Trophoblast cell (in vitro differentiated cells and primary cell): ENCODE data around the gene ARHGEF3.
A peak's percentile ranks its signal among the peaks of the same experiment; 100 is the strongest.
"Not testable (repeated sequence)": the region's sequence is repeated elsewhere in the genome, so short reads cannot be mapped to it uniquely, and the experiment has no call there.

Source experiments
- DNase-seq, 2 donors: peaks; one replicate each; pipeline ENCODE4 v3.0.0-alpha.2; 2016
- H2AFZ ChIP-seq: 2 replicates; pipeline ENCODE4 v1.6.1; 2013; ENCODE audit warnings: low read length, moderate library complexity, mild to moderate bottlenecking; ENCODE audit not compliant: insufficient read depth, poor library complexity
- H2AK5ac ChIP-seq: 2 replicates; pipeline ENCODE4 v1.6.1; 2013; ENCODE audit warnings: mild to moderate bottlenecking, low read length
- H2BK120ac ChIP-seq: 2 replicates; pipeline ENCODE4 v1.6.1; 2013; ENCODE audit warnings: low read length, mild to moderate bottlenecking, moderate library complexity; ENCODE audit not compliant: insufficient read depth, poor library complexity
- H2BK12ac ChIP-seq: 2 replicates; pipeline ENCODE4 v1.6.1; 2013; ENCODE audit warnings: mild to moderate bottlenecking, low read length, moderate library complexity
- H2BK5ac ChIP-seq: 2 replicates; pipeline ENCODE4 v1.6.1; 2013; ENCODE audit warnings: low read length, low read depth, moderate library complexity, mild to moderate bottlenecking; ENCODE audit not compliant: poor library complexity
- H3K14ac ChIP-seq: 2 replicates; pipeline ENCODE4 v1.6.1; 2013; ENCODE audit warnings: mild to moderate bottlenecking, low read length
- H3K18ac ChIP-seq: 2 replicates; pipeline ENCODE4 v1.6.1; 2013; ENCODE audit warnings: mild to moderate bottlenecking, low read length
- H3K23ac ChIP-seq: 2 replicates; pipeline ENCODE4 v1.6.1; 2013; ENCODE audit warnings: low read length
- H3K27ac ChIP-seq: 2 replicates; pipeline ENCODE4 v1.5.1; 2013; ENCODE audit warnings: low read depth, mild to moderate bottlenecking, inconsistent platforms, low read length, moderate library complexity
- H3K27me3 ChIP-seq: 2 replicates; pipeline ENCODE4 v1.6.1; 2013; ENCODE audit warnings: inconsistent platforms, mild to moderate bottlenecking, low read length, moderate library complexity; ENCODE audit not compliant: insufficient read depth
- H3K36me3 ChIP-seq, 2 experiments: 1 replicate in 1 of 2; 2 replicates in 1 of 2; pipeline ENCODE4 v1.6.1; 2013; ENCODE audit warnings: low read length in 2 of 2, mild to moderate bottlenecking in 2 of 2, moderate library complexity in 1 of 2; ENCODE audit not compliant: insufficient read depth in 2 of 2, control insufficient read depth in 1 of 2
- H3K4ac ChIP-seq: 2 replicates; pipeline ENCODE4 v1.6.1; 2013; ENCODE audit warnings: low read depth, mild to moderate bottlenecking, low read length, moderate library complexity
- H3K4me1 ChIP-seq, 2 experiments: 1 replicate in 1 of 2; 2 replicates in 1 of 2; pipeline ENCODE4 v1.6.1; 2013; ENCODE audit warnings: low read length in 2 of 2, mild to moderate bottlenecking in 2 of 2, moderate library complexity in 1 of 2; ENCODE audit not compliant: insufficient read depth in 2 of 2, control insufficient read depth in 1 of 2
- H3K4me2 ChIP-seq: 2 replicates; pipeline ENCODE4 v1.6.1; 2013; ENCODE audit warnings: inconsistent platforms, mild to moderate bottlenecking, low read length, moderate library complexity
- H3K4me3 ChIP-seq: 2 replicates; pipeline ENCODE4 v1.5.1; 2013; ENCODE audit warnings: mild to moderate bottlenecking, low read depth, low read length, inconsistent platforms
- H3K79me1 ChIP-seq: one replicate; pipeline ENCODE4 v1.6.1; 2013; ENCODE audit warnings: low read length
- H3K79me2 ChIP-seq: 2 replicates; pipeline ENCODE4 v1.6.1; 2013; ENCODE audit warnings: low read length, mild to moderate bottlenecking; ENCODE audit not compliant: control insufficient read depth, insufficient read depth, poor library complexity
- H3K9ac ChIP-seq: 2 replicates; pipeline ENCODE4 v1.6.1; 2013; ENCODE audit warnings: mild to moderate bottlenecking, low read length
- H3K9me3 ChIP-seq: 2 replicates; pipeline ENCODE4 v1.6.1; 2013; ENCODE audit warnings: low read depth, mild to moderate bottlenecking, control low read depth, inconsistent platforms, low read length; ENCODE audit not compliant: insufficient read depth
- H4K12ac ChIP-seq: 2 replicates; pipeline ENCODE4 v1.6.1; 2013; ENCODE audit warnings: low read depth, mild to moderate bottlenecking, low read length, moderate library complexity
- H4K8ac ChIP-seq: 2 replicates; pipeline ENCODE4 v1.6.1; 2013; ENCODE audit warnings: low read depth, mild to moderate bottlenecking, low read length, moderate library complexity
- H4K91ac ChIP-seq: one replicate; pipeline ENCODE4 v1.6.1; 2013; ENCODE audit warnings: low read depth, mild to moderate bottlenecking, low read length, moderate library complexity
- WGBS: extraction: QIAGEN DNeasy Blood & Tissue Kit; methylation state at CpG from one replicate; pipeline ENCODE4 v1.1.7; 2013; ENCODE audit warnings: missing lambda C conversion rate; ENCODE audit not compliant: insufficient read length, insufficient coverage; ENCODE audit errors: extremely low coverage; 5-methylcytosine and 5-hydroxymethylcytosine counted together

ARHGEF3 gene

GRCh38 chr3:56761023-56761422 lies 40.7 kb downstream of the ARHGEF3 start:
- no peak overlapping the region for H4K91ac ChIP-seq

GRCh38 chr3:56759532-56759931 lies 42.2 kb downstream of the ARHGEF3 start:
- Histone ChIP-seq H3K4ac (no peak overlapping the region), H3K18ac (no peak overlapping the region), H2BK12ac (no peak overlapping the region), H3K14ac (no peak overlapping the region), H3K4me2 (no peak overlapping the region), H3K9ac (no peak overlapping the region), H3K79me2 (no peaks in the 10 kb centered on the region), H2AFZ (no peak overlapping the region), H2BK120ac (no peak overlapping the region), H3K9me3 (peaks cover 1% of the 10 kb centered on the region), H3K23ac (no peak overlapping the region), H3K79me1 (no peaks in the 10 kb centered on the region), H3K27ac (no peak overlapping the region), H3K4me1 (peaks cover 2 to 4% of the 10 kb centered on the region in 2 experiments), H3K36me3 (peaks cover 0 to 2% of the 10 kb centered on the region in 2 experiments), H3K27me3 (no peaks in the 10 kb centered on the region), H4K8ac (no peak overlapping the region), H2AK5ac (no peak overlapping the region), H3K4me3 (no peak overlapping the region), H4K91ac (no peak overlapping the region), H2BK5ac (no peak overlapping the region), H4K12ac (no peak overlapping the region)
- no peak for DNase-seq
- WGBS, result no CpG with 5 or more reads among the region's 3 CpGs

More at GRCh38 chr3:56761023-56761422, 40.7 kb downstream of the ARHGEF3 start:
- Histone ChIP-seq H2AFZ (no peak overlapping the region), H3K4me3 (no peak overlapping the region), H3K27ac (no peak overlapping the region), H3K27me3 (no peaks in the 10 kb centered on the region), H3K18ac (no peak overlapping the region), H3K4ac (no peak overlapping the region), H2BK120ac (no peak overlapping the region), H2BK5ac (no peak overlapping the region), H2AK5ac (no peak overlapping the region), H3K9me3 (peaks cover 1% of the 10 kb centered on the region), H2BK12ac (no peak overlapping the region), H3K4me1 (peaks cover 2 to 4% of the 10 kb centered on the region in 2 experiments), H3K36me3 (no peaks in the 10 kb centered on the region), H4K12ac (no peak overlapping the region), H3K14ac (no peak overlapping the region), H3K79me1 (no peaks in the 10 kb centered on the region), H3K23ac (no peak overlapping the region), H3K9ac (no peak overlapping the region), H4K8ac (no peak overlapping the region), H3K79me2 (no peaks in the 10 kb centered on the region), H3K4me2 (no peak overlapping the region)
- DNase-seq, result no peak
- no CpG with 5 or more reads among the region's 2 CpGs for WGBS

- Histone ChIP-seq H3K4ac (no peak overlapping the region), H3K14ac (no peak overlapping the region), H2BK120ac (no peak overlapping the region), H3K4me2 (peak overlapping the region; percentile 9), H3K36me3 (peaks cover 0 to 2% of the 10 kb centered on the region in 2 experiments), H3K23ac (no peak overlapping the region), H3K79me1 (no peaks in the 10 kb centered on the region), H3K79me2 (no peaks in the 10 kb centered on the region), H3K9me3 (peaks cover 1% of the 10 kb centered on the region), H3K27me3 (no peaks in the 10 kb centered on the region), H4K8ac (no peak overlapping the region), H3K27ac (no peak overlapping the region), H2AFZ (no peak overlapping the region), H4K12ac (no peak overlapping the region), H2AK5ac (no peak overlapping the region), H3K9ac (no peak overlapping the region), H3K4me3 (no peak overlapping the region), H3K18ac (no peak overlapping the region), H2BK12ac (no peak overlapping the region), H3K4me1 (peaks cover 2 to 4% of the 10 kb centered on the region in 2 experiments), H4K91ac (no peak overlapping the region), H2BK5ac (no peak overlapping the region)
- no CpG with 5 or more reads among the region's 2 CpGs for WGBS
- DNase-seq, result peak; percentile 43 to 79
Observed at GRCh38 chr3:56758539-56758981, 43.2 kb downstream of the ARHGEF3 start.

GRCh38 chr3:56758042-56758441 lies 43.7 kb downstream of the ARHGEF3 start:
- not testable (repeated sequence) for H3K18ac ChIP-seq, H2BK5ac ChIP-seq, H4K12ac ChIP-seq, H3K4me3 ChIP-seq, H2AFZ ChIP-seq, H2BK12ac ChIP-seq, H3K4me2 ChIP-seq, H3K36me3 ChIP-seq, H3K23ac ChIP-seq, H3K79me1 ChIP-seq, H3K27me3 ChIP-seq, H3K4me1 ChIP-seq, DNase-seq, H3K9me3 ChIP-seq, H3K79me2 ChIP-seq, H2AK5ac ChIP-seq, H4K8ac ChIP-seq, H3K4ac ChIP-seq, H4K91ac ChIP-seq, H3K9ac ChIP-seq, H2BK120ac ChIP-seq, H3K27ac ChIP-seq, H3K14ac ChIP-seq
- no CpG with 5 or more reads among the region's 11 CpGs for WGBS
